GM20431 (cell line): Measurements from ENCODE around the gene KRR1.
"Not testable (repeated sequence)": the region's sequence is repeated elsewhere in the genome, so short reads cannot be mapped to it uniquely, and the experiment has no call there.

Experiments
- in situ Hi-C: fragments of 300-500 bp; cut with MseI, MboI; formaldehyde crosslinking; loops from one replicate; pipeline ENCODE4 v1.15.0; 2020; ENCODE audit warnings: low sequenced_read_pairs; ENCODE audit not compliant: unreplicated experiment

Gene KRR1

DNA sequence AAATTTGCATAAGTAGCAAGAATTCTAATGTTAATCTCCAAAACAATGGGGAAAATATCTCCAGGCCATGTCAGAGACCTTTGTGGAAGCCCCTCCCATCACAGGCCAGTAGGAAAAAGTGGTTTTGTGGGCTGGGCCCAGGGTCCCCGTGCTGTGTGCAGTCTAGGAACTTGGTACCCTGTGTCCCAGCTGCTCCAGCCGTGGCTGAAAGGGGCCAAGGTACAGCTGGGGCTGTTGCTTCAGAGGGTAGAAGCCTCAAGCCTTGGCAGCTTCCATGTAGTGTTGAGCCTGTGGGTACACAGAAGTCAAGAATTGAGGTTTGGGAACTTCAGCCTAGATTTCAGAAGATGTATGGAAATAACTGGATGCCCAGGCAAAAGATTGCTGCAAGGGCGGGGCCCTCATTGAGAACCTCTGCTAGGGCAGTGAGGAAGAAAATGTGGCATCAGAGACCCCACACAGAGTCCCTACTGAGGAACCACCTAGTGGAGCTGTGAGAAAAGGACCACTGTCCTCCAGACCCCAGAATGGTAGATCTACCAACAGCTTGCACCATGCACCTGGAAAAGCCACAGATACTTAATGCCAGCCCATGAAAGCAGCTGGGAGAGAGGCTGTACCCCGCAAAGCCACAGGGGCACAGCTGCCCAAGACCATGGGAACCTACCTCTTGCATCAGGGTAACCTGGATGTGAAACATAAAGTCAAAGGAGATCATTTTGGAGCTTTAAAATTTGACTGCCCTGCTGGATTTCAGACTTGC lies 69.5 kb downstream of the KRR1 start:
- in situ Hi-C loops = not testable (repeated sequence)
